HepG2 (cell line): Measurements from ENCODE around the gene GPN2. TPM values are rescaled to one million over a fixed set of nuclear protein-coding genes. Genes with fewer than 3 reads are reported as not detected.

Experiments used
- AGO2 ChIP-seq: fragments of 200-400 bp; formaldehyde crosslinking; optimal IDR thresholded peaks from 2 replicates; pipeline ENCODE3; 2017; ENCODE audit warnings: mild to moderate bottlenecking, low read depth, low read length, moderate library complexity
- ATF7-NPFF ChIP-seq: sonication (generic); formaldehyde crosslinking; IDR thresholded peaks from 2 replicates; pipeline ENCODE4 v1.8.1; 2023; ENCODE audit warnings: mild to moderate bottlenecking, low read depth, missing genetic modification reagents, moderate library complexity
- BCL6 ChIP-seq: IDR thresholded peaks from 2 replicates; pipeline ENCODE4 v1.6.1; 2016; ENCODE audit warnings: missing genetic modification reagents, missing compliant biosample characterization
- CBX2 ChIP-seq, 2 experiments: fragments of 200-600 bp in 1 of 2; sonication (generic); formaldehyde crosslinking in 1 of 2; IDR thresholded peaks; 2 replicates each; pipeline versions ENCODE4 v1.7.0 to v1.8.1; 2018 to 2022; ENCODE audit warnings: low read depth in 2 of 2, low read length in 1 of 2, mild to moderate bottlenecking in 1 of 2, missing genetic modification reagents in 1 of 2
- DMAP1 ChIP-seq: IDR thresholded peaks from 2 replicates; pipeline ENCODE4 v1.6.1; 2016
- ELF1 ChIP-seq: sonication (generic); formaldehyde crosslinking; IDR thresholded peaks from 2 replicates; pipeline ENCODE4 v1.4.0; 2020; ENCODE audit warnings: missing genetic modification reagents
- FOXO1 ChIP-seq: sonication (generic); formaldehyde crosslinking; IDR thresholded peaks from 2 replicates; pipeline ENCODE4 v1.4.0; 2020; ENCODE audit warnings: missing genetic modification reagents
- HDAC2 ChIP-seq: sonication (generic); formaldehyde crosslinking; IDR thresholded peaks from 2 replicates; pipeline ENCODE4 v1.4.0; 2020; ENCODE audit warnings: missing genetic modification reagents
- HIC2 ChIP-seq: sonication (generic); formaldehyde crosslinking; IDR thresholded peaks from 2 replicates; pipeline ENCODE4 v1.9.0; 2022; ENCODE audit warnings: low read depth, missing genetic modification reagents
- HNF4G ChIP-seq, 2 experiments: sonication (generic) in 1 of 2; formaldehyde crosslinking in 1 of 2; IDR thresholded peaks; 2 replicates each; pipeline versions ENCODE4 v1.4.0 to v1.6.1; 2011 to 2020; ENCODE audit warnings: borderline replicate concordance in 2 of 2, low read depth in 2 of 2, mild to moderate bottlenecking in 2 of 2, low read length in 1 of 2, missing genetic modification reagents in 1 of 2, moderate library complexity in 1 of 2
- KLF6 ChIP-seq: IDR thresholded peaks from 2 replicates; pipeline ENCODE4 v1.8.0; 2016; ENCODE audit warnings: missing biosample characterization, missing genetic modification reagents
- MAX ChIP-seq: IDR thresholded peaks from 2 replicates; pipeline ENCODE4 v1.6.1; 2012; ENCODE audit warnings: inconsistent platforms
- MEF2D ChIP-seq: sonication (generic); formaldehyde crosslinking; IDR thresholded peaks from 2 replicates; pipeline ENCODE4 v1.5.1; 2020; ENCODE audit warnings: mild to moderate bottlenecking, missing genetic modification reagents
- NFYB ChIP-seq: sonication (generic); formaldehyde crosslinking; IDR thresholded peaks from 2 replicates; pipeline ENCODE4 v1.4.0; 2020; ENCODE audit warnings: missing genetic modification reagents
- SKI ChIP-seq: fragments of 450-650 bp; IDR thresholded peaks from one replicate; pipeline ENCODE4 v1.6.1; 2018; ENCODE audit warnings: mild to moderate bottlenecking; ENCODE audit not compliant: partially characterized antibody
- SP5 ChIP-seq: IDR thresholded peaks from 2 replicates; pipeline ENCODE4 v1.6.1; 2016; ENCODE audit warnings: low read depth, borderline replicate concordance
- TFAP4 ChIP-seq: sonication (generic); IDR thresholded peaks from 2 replicates; pipeline ENCODE4 v1.6.1; 2016; ENCODE audit warnings: low read depth, borderline replicate concordance
- TFE3 ChIP-seq: IDR thresholded peaks from 2 replicates; pipeline ENCODE4 v1.6.1; 2016
- THAP11 ChIP-seq: IDR thresholded peaks from 2 replicates; pipeline ENCODE4 v1.6.1; 2016; ENCODE audit warnings: missing biosample characterization, missing genetic modification reagents
- THRA ChIP-seq: sonication (generic); formaldehyde crosslinking; IDR thresholded peaks from 2 replicates; pipeline ENCODE4 v1.4.0; 2020; ENCODE audit warnings: missing genetic modification reagents, borderline replicate concordance
- XRCC5 ChIP-seq: fragments of 200-400 bp; formaldehyde crosslinking; optimal IDR thresholded peaks from 2 replicates; pipeline ENCODE3; 2017; ENCODE audit warnings: mild to moderate bottlenecking, low read length
- ZBTB7B ChIP-seq: sonication (generic); formaldehyde crosslinking; IDR thresholded peaks from 2 replicates; pipeline ENCODE4 v1.4.0; 2020; ENCODE audit warnings: missing genetic modification reagents
- ZMYM4 ChIP-seq: sonication (generic); formaldehyde crosslinking; IDR thresholded peaks from 2 replicates; pipeline ENCODE4 v1.8.1; 2023; ENCODE audit warnings: mild to moderate bottlenecking, missing genetic modification reagents
- ZNF768 ChIP-seq: sonication (generic); formaldehyde crosslinking; IDR thresholded peaks from 2 replicates; pipeline ENCODE4 v1.4.0; 2020; ENCODE audit warnings: missing genetic modification reagents
- polyA plus RNA-seq, 8 experiments: library from polyadenylated mRNA; depleted of rRNA in 3 of 8; stranded (reverse) in 7 of 8; unstranded in 1 of 8; fragments of >200 nt; fragmentation: Illumina TruSeq in 4 of 8; extraction: Trizol in 4 of 8; gene quantifications; 2 replicates each; pipeline versions ENCODE4 v1.2.1 to v1.2.3, GENCODE V29; 2011 to 2016; ENCODE audit warnings: low read depth in 4 of 8, missing spikeins in 1 of 8, mixed read lengths in 1 of 8; ENCODE audit not compliant: insufficient read depth in 1 of 8
- total RNA-seq, 5 experiments: library from RNA; depleted of rRNA; stranded (reverse); fragments of >200 nt; fragmentation: Illumina TruSeq; extraction: Trizol; gene quantifications; 2 replicates each; pipeline ENCODE4 v1.2.3, GENCODE V29; 2016; ENCODE audit warnings: low read depth in 1 of 5

Gene GPN2
- total and polyA plus RNA-seq, 2 of the 13 experiments (the other 11 are each of a cell fraction or from before 2014, with no cell fraction given) = 19.3 to 38.9 TPM

- peak; percentile 65 for TF ChIP-seq BCL6 (CRISPR knock-in tag)
- no peak for TF ChIP-seq CBX2 (IDR thresholded peaks at IDR 0.05; ENCODE audit: low read depth, low read length)
- no peak for TF ChIP-seq CBX2 (CRISPR knock-in tag; IDR thresholded peaks at IDR 0.05; ENCODE audit: low read depth)
- peak; percentile 14 for TF ChIP-seq XRCC5
- TF ChIP-seq ELF1 = peak; percentile 12; the same call in 1 of the 2 replicates
- 0 out of 2 replicates have a peak, but pooled peaks have one; percentile 35 for TF ChIP-seq ATF7-NPFF
- peak; percentile 73 for TF ChIP-seq FOXO1
- peak; percentile 81 for TF ChIP-seq THRA (CRISPR knock-in tag)
- peak; percentile 67 for TF ChIP-seq ZMYM4 (CRISPR knock-in tag)
- TF ChIP-seq MEF2D (CRISPR knock-in tag) = 0 out of 2 replicates have a peak, but pooled peaks have one; percentile 28
- TF ChIP-seq AGO2 = no peak
- peak; percentile 80 for TF ChIP-seq HDAC2 (CRISPR knock-in tag)
- TF ChIP-seq NFYB = 0 out of 2 replicates have a peak, but pooled peaks have one; percentile 9
- TF ChIP-seq HNF4G (IDR thresholded peaks at IDR 0.05; ENCODE audit: borderline replicate concordance, low read depth, low read length) = peak; percentile 30; the same call in 1 of the 2 replicates
- TF ChIP-seq HNF4G (CRISPR knock-in tag; IDR thresholded peaks at IDR 0.05; ENCODE audit: borderline replicate concordance, low read depth) = peak; percentile 46; the same call in 1 of the 2 replicates
- peak; percentile 65 for TF ChIP-seq MAX
- peak; percentile 75; the same call in 1 of the 2 replicates for TF ChIP-seq ZBTB7B (CRISPR knock-in tag)
- peak; percentile 33; the same call in 1 of the 2 replicates for TF ChIP-seq THAP11 (CRISPR knock-in tag)
- 0 out of 2 replicates have a peak, but pooled peaks have one; percentile 46 for TF ChIP-seq KLF6 (CRISPR knock-in tag)
- TF ChIP-seq HIC2 (CRISPR knock-in tag) = peak; percentile 71; the same call in 1 of the 2 replicates
- TF ChIP-seq DMAP1 = peak; percentile 47; the same call in 1 of the 2 replicates
- peak; percentile 45; the same call in 1 of the 2 replicates for TF ChIP-seq ZNF768
- TF ChIP-seq SP5 (CRISPR knock-in tag) = peak; percentile 94
- TF ChIP-seq SKI = peak; percentile 39
- peak; percentile 43; the same call in 1 of the 2 replicates for TF ChIP-seq TFE3 (CRISPR knock-in tag)
- peak; percentile 97 for TF ChIP-seq TFAP4
Measured at GRCh38 chr1:26838474-26839338, 51.4 kb downstream of the GPN2 start (continued).
